ENCODE results near the gene SMC2.

DNA sequence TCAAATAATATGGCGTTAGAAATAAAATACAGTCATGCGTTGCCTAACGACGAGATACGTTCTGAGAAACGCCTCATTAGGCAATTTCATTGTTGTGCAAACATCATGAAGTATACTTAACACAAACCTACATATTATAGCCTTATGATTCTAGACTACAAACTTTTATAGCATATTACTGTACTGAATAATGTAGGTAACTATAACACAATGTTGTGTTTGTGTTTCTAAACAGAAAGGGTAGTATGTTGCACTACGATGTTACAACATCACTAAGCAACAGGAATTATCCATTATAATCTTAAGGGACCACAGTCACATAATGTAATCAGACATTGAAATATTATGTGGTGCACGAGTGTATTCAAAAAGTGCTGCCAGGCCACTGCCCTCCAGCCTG is 3.0 kb upstream of the SMC2 start:
- no peak for TF ChIP-seq SIN3A (IDR thresholded peaks at IDR 0.05; ENCODE audit: borderline replicate concordance in 2 of 2, control insufficient read depth in 1 of 2, low read depth in 2 of 2, low read length in 2 of 2)
- no peak for TF ChIP-seq FOXA1 (IDR thresholded peaks at IDR 0.05; ENCODE audit: borderline replicate concordance)
- no peak for TF ChIP-seq ZNF354B (CRISPR knock-in tag; IDR thresholded peaks at IDR 0.05)
